CD14-positive monocyte (primary cell): ENCODE results near the gene MGAT4C. TPM values are rescaled to one million over a fixed set of nuclear protein-coding genes. Genes with fewer than 3 reads are reported as not detected.

Experiments
- DNase-seq, 3 donors: peaks; one replicate each; pipeline ENCODE4 v3.0.0-alpha.2; 2011 to 2022
- H2AFZ ChIP-seq: 2 replicates; pipeline ENCODE4 v1.6.0; 2012; ENCODE audit warnings: mild to moderate bottlenecking, low read depth, low read length, inconsistent platforms; ENCODE audit not compliant: insufficient read depth, poor library complexity, severe bottlenecking
- H3K27ac ChIP-seq, 2 donors: 1 replicate in 1 of 2; 2 replicates in 1 of 2; pipeline ENCODE4 v1.5.1; 2012 to 2013; ENCODE audit warnings: low read length in 2 of 2, control low read depth in 1 of 2, inconsistent platforms in 1 of 2, low read depth in 1 of 2, mild to moderate bottlenecking in 1 of 2
- H3K27me3 ChIP-seq, 2 donors: one replicate each; pipeline versions ENCODE4 v1.6.0 to v1.6.1; 2011 to 2013; ENCODE audit warnings: low read length in 2 of 2; ENCODE audit not compliant: control insufficient read depth in 2 of 2, insufficient read depth in 2 of 2
- H3K36me3 ChIP-seq, 2 donors: replicated peaks in 1 of 2; 1 replicate in 1 of 2; 2 replicates in 1 of 2; pipeline versions ENCODE4 v1.5.1 to v1.6.1; 2012 to 2013; ENCODE audit warnings: low read length in 2 of 2, control low read depth in 1 of 2, inconsistent platforms in 1 of 2, mild to moderate bottlenecking in 1 of 2; ENCODE audit not compliant: insufficient read depth in 2 of 2, control insufficient read depth in 1 of 2
- H3K4me1 ChIP-seq, 2 donors: 1 replicate in 1 of 2; 2 replicates in 1 of 2; pipeline versions ENCODE4 v1.5.1 to v1.6.1; 2012 to 2013; ENCODE audit warnings: low read length in 2 of 2, control low read depth in 1 of 2, inconsistent platforms in 1 of 2, mild to moderate bottlenecking in 1 of 2, moderate library complexity in 1 of 2; ENCODE audit not compliant: insufficient read depth in 2 of 2, control insufficient read depth in 1 of 2
- H3K4me2 ChIP-seq: replicated peaks from 2 replicates; pipeline ENCODE3; 2012; ENCODE audit warnings: low read length, moderate library complexity, mild to moderate bottlenecking; ENCODE audit not compliant: poor library complexity, severe bottlenecking; ENCODE audit errors: extremely low read depth
- H3K4me3 ChIP-seq, 3 experiments: fragments of 200-600 bp in 1 of 3; sonication (generic) in 1 of 3; replicated peaks in 1 of 3; 1 replicate in 2 of 3; 2 replicates in 1 of 3; pipeline ENCODE4 v1.5.1; 2011 to 2013; ENCODE audit warnings: low read length in 3 of 3, mild to moderate bottlenecking in 3 of 3, control low read depth in 2 of 3, low read depth in 2 of 3, inconsistent platforms in 1 of 3, moderate library complexity in 1 of 3
- H3K79me2 ChIP-seq: 2 replicates; pipeline ENCODE4 v1.6.0; 2012; ENCODE audit warnings: mild to moderate bottlenecking, control low read depth, inconsistent platforms, low read length, moderate library complexity; ENCODE audit not compliant: insufficient read depth
- H3K9ac ChIP-seq: 2 replicates; pipeline ENCODE4 v1.6.0; 2017; ENCODE audit warnings: low read length, mild to moderate bottlenecking; ENCODE audit not compliant: insufficient read depth, poor library complexity, severe bottlenecking
- H3K9me3 ChIP-seq, 2 donors: replicated peaks in 1 of 2; 1 replicate in 1 of 2; 2 replicates in 1 of 2; pipeline versions ENCODE4 v1.5.1 to v1.6.1; 2012 to 2013; ENCODE audit warnings: low read length in 2 of 2, control low read depth in 1 of 2; ENCODE audit not compliant: control insufficient read depth in 1 of 2, insufficient read depth in 1 of 2
- H4K20me1 ChIP-seq: 2 replicates; pipeline ENCODE4 v1.6.0; 2012; ENCODE audit warnings: mild to moderate bottlenecking, low read length, control low read depth, moderate library complexity; ENCODE audit not compliant: insufficient read depth
- H3K27ac Mint-ChIP-seq, 7 donors: one replicate each; pipeline ENCODE4 v1.8.0; 2020; ENCODE audit warnings: mild to moderate bottlenecking in 7 of 7, mixed read lengths in 7 of 7, moderate library complexity in 6 of 7, inconsistent platforms in 2 of 7
- H3K27me3 Mint-ChIP-seq, 3 donors: one replicate each; pipeline ENCODE4 v1.8.0; 2021 to 2022; ENCODE audit warnings: low read depth in 3 of 3, mild to moderate bottlenecking in 3 of 3, mixed read lengths in 3 of 3, moderate library complexity in 3 of 3, inconsistent platforms in 1 of 3
- H3K36me3 Mint-ChIP-seq, 2 donors: one replicate each; pipeline ENCODE4 v1.8.0; 2020; ENCODE audit warnings: mixed read lengths in 2 of 2, inconsistent platforms in 1 of 2, mild to moderate bottlenecking in 1 of 2
- H3K4me1 Mint-ChIP-seq: one replicate; pipeline ENCODE4 v1.8.0; 2020; ENCODE audit warnings: mild to moderate bottlenecking, mixed read lengths
- H3K4me3 Mint-ChIP-seq, 2 donors: one replicate each; pipeline ENCODE4 v1.8.0; 2020; ENCODE audit warnings: mild to moderate bottlenecking in 2 of 2, mixed read lengths in 2 of 2, moderate library complexity in 1 of 2
- H3K9me3 Mint-ChIP-seq, 7 donors: one replicate each; pipeline ENCODE4 v1.8.0; 2020 to 2022; ENCODE audit warnings: mixed read lengths in 7 of 7, mild to moderate bottlenecking in 6 of 7, moderate library complexity in 6 of 7, inconsistent platforms in 2 of 7
- WGBS: methylation state at CpG from one replicate; pipeline ENCODE4 v1.1.5; 2013; ENCODE audit warnings: missing lambda C conversion rate; ENCODE audit not compliant: insufficient coverage; 5-methylcytosine and 5-hydroxymethylcytosine counted together
- intact Hi-C, 2 donors: fragments of 100-400 bp; cut with micrococcal nuclease; formaldehyde crosslinking; loops; one replicate each; pipeline versions ENCODE4 v1.15.0 to v1.15.1; 2023
- polyA plus RNA-seq, 3 donors: library from polyadenylated mRNA; depleted of rRNA in 1 of 3; unstranded in 2 of 3; stranded (reverse) in 1 of 3; fragments of 300-500 nt in 2 of 3; fragments of >200 nt in 1 of 3; fragmentation: Illumina TruSeq in 2 of 3; gene quantifications; 1 replicate in 2 of 3; 2 replicates in 1 of 3; pipeline ENCODE4 v1.2.3, GENCODE V29; 2012 to 2021
- TF ChIP-seq, protein P1 (sequence below): fragments of 200-600 bp; IDR thresholded peaks from one replicate; pipeline ENCODE4 v1.8.0; 2022; ENCODE audit warnings: antibody characterized with exemption, mild to moderate bottlenecking

The MGAT4C gene
- polyA plus RNA-seq, 3 donors: not detected

DNA sequence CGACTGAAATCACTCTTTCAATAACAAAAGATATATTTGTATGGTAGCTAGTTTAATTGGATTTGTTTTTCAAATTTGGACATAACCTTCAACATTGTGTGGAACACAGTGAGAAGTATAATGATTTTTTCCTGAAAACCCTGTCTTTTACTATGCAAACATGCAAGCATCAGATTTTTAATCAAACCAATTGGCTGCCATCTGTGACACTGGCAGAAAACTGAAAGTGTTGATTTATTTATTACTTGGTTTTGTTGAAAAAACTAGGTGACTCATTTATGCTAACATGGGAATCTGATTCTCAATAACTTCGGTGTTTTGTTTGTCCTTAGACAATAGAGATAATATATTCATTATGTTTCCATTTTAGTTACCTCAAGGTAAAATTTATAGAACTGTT is 300.1 kb downstream of the MGAT4C start:
- H3K9me3 ChIP-seq: no peaks in the 10 kb centered on the region
- Mint-ChIP-seq H3K27ac (no peak overlapping the region), H3K4me3 (no peak overlapping the region), H3K27me3 (peaks cover 3 to 8% (median 4%) of the 10 kb centered on the region in 3 donors), H3K9me3 (no peaks in the 10 kb centered on the region), H3K4me1 (no peaks in the 10 kb centered on the region), H3K36me3 (no peaks in the 10 kb centered on the region)
- H3K9ac ChIP-seq: no peak overlapping the region
- no peaks in the 10 kb centered on the region for H3K79me2 ChIP-seq
- no peak overlapping the region for H3K4me3 ChIP-seq
- no peak overlapping the region for H2AFZ ChIP-seq
- H3K4me2 ChIP-seq: no peak overlapping the region
- H3K36me3 ChIP-seq: no peaks in the 10 kb centered on the region
- no peaks in the 10 kb centered on the region for H3K27me3 ChIP-seq
- no peak overlapping the region for H3K27ac ChIP-seq
- no peak for DNase-seq
- H4K20me1 ChIP-seq: no peaks in the 10 kb centered on the region
- no CpG with 5 or more reads among the region's 2 CpGs for WGBS
- no peaks in the 10 kb centered on the region for H3K4me1 ChIP-seq
- intact Hi-C loops: no loop called here
- TF ChIP-seq, protein P1, sequence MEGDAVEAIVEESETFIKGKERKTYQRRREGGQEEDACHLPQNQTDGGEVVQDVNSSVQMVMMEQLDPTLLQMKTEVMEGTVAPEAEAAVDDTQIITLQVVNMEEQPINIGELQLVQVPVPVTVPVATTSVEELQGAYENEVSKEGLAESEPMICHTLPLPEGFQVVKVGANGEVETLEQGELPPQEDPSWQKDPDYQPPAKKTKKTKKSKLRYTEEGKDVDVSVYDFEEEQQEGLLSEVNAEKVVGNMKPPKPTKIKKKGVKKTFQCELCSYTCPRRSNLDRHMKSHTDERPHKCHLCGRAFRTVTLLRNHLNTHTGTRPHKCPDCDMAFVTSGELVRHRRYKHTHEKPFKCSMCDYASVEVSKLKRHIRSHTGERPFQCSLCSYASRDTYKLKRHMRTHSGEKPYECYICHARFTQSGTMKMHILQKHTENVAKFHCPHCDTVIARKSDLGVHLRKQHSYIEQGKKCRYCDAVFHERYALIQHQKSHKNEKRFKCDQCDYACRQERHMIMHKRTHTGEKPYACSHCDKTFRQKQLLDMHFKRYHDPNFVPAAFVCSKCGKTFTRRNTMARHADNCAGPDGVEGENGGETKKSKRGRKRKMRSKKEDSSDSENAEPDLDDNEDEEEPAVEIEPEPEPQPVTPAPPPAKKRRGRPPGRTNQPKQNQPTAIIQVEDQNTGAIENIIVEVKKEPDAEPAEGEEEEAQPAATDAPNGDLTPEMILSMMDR: no peak

DNA sequence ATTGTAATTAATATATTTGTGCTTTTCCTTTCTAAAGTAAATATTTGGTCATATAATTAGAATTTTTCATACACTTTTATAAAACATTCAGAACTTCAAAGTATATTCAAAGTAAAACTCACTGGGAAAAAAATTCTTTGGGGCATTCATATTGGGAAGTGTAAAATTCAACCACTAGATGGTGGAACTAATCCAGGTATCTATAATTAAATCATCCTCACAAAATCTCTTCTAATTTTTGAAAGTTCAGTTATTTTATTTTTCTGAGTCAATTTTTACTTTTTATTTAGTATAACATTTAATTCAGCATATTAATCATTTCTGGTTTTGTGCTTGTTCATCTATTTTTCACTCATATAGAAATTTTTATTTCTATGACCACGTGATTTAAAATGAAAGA is 301.1 kb downstream of the MGAT4C start:
- no peak overlapping the region for H3K4me3 Mint-ChIP-seq
- H3K27ac Mint-ChIP-seq: no peak overlapping the region
- Histone ChIP-seq H4K20me1 (no peaks in the 10 kb centered on the region), H3K4me2 (no peak overlapping the region), H2AFZ (no peak overlapping the region), H3K9ac (no peak overlapping the region), H3K4me3 (no peak overlapping the region), H3K36me3 (no peaks in the 10 kb centered on the region), H3K9me3 (no peaks in the 10 kb centered on the region), H3K79me2 (no peaks in the 10 kb centered on the region), H3K27ac (no peak overlapping the region), H3K27me3 (no peaks in the 10 kb centered on the region), H3K4me1 (no peaks in the 10 kb centered on the region)
- no peak for DNase-seq
- TF ChIP-seq, protein P1: no peak
- H3K27me3 Mint-ChIP-seq: peaks cover 4 to 8% (median 5%) of the 10 kb centered on the region in 3 donors
- H3K36me3 Mint-ChIP-seq: no peaks in the 10 kb centered on the region
- no CpG with 5 or more reads among the region's 1 CpG for WGBS
- H3K4me1 Mint-ChIP-seq: no peaks in the 10 kb centered on the region
- intact Hi-C loops: no loop called here
- no peaks in the 10 kb centered on the region for H3K9me3 Mint-ChIP-seq
